ENCODE results near the gene BARX2.

DNA sequence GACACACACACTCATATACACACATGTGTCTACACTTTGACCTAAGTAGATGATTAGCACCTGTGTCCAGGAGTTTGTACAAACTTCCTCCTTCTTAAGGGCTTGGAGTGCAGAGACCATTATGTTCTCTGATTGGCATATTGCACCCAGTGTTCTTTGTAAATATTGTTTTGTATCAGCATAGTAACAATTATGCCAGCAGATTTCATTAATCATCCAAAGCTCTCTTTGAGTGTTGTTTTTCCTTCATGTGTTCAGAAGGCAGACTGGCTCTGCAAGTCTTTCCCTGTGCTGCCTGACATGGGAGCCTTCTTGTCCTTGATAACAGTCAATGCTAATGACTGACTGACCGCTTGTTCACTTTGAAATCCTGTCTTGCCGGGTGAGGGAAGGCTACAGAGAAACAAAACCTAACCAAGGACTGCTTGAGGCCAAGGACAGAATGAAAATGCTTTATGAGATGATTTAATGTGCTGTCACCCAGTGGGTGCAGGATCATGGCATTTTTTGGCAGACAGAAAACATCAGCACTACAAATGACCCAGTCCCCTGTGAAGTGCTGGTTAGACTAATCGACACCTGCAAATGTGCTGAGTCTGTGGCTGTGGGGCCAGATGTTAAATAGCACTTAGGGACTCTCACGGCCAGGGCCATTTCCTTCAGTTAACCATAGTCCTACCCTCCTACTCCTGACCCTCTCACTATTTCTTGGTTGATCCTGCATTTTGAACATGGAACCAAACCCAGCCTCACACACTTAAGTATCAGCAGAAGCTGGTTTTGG, 6.6 kb upstream of the BARX2 start:
- TF ChIP-seq CTCF (IDR thresholded peaks at IDR 0.05) (no peak), EP300 (IDR thresholded peaks at IDR 0.05) (no peak), POLR2A (IDR thresholded peaks at IDR 0.05; ENCODE audit: low read depth) (no peak), POLR2AphosphoS5 (IDR thresholded peaks at IDR 0.05) (no peak)

Data from esophagus muscularis mucosa (tissue), 4 donors.